NK-92 (cell line): ENCODE results near the gene RAB40C.

Experiments used
- DNase-seq: peaks from one replicate; lab custom pipeline; 2025; ENCODE audit not compliant: unreplicated experiment; lab: John Stamatoyannopoulos, UW

Gene RAB40C

GRCh38 chr16:589658-590187 lies at the start of gene RAB40C:
Gene RAB40C (plus strand): TSS chr16:590066. CDS start chr16:590292, 226 bp downstream.
- DNase-seq: peak; percentile 96

GRCh38 chr16:540645-541340 lies 49.1 kb upstream of the RAB40C start:
- DNase-seq: no peak

- DNase-seq: no peak
These were observed 46.3 kb upstream of the RAB40C start for GRCh38 chr16:543301-544164.

- DNase-seq: no peak
These were observed 45.3 kb upstream of the RAB40C start for GRCh38 chr16:544517-544916.

GRCh38 chr16:546909-547770 lies 42.7 kb upstream of the RAB40C start:
- no peak for DNase-seq

GRCh38 chr16:548586-548985 lies 41.3 kb upstream of the RAB40C start:
- DNase-seq: no peak

- no peak for DNase-seq
These were observed 40.2 kb upstream of the RAB40C start for GRCh38 chr16:549544-550263.

- DNase-seq: no peak
These were observed 38.7 kb upstream of the RAB40C start for GRCh38 chr16:551210-551609.

GRCh38 chr16:552171-552570 lies 37.7 kb upstream of the RAB40C start:
- DNase-seq: no peak

GRCh38 chr16:553601-554296 lies 36.1 kb upstream of the RAB40C start:
- no peak for DNase-seq

GRCh38 chr16:554297-554621 lies 35.6 kb upstream of the RAB40C start:
- DNase-seq: no peak

- no peak for DNase-seq
These were observed 35.1 kb upstream of the RAB40C start for GRCh38 chr16:554640-555365.

- no peak for DNase-seq
These were observed 34.1 kb upstream of the RAB40C start for GRCh38 chr16:555528-556473.

- no peak for DNase-seq
These were observed 33.2 kb upstream of the RAB40C start for GRCh38 chr16:556474-557173.

- no peak for DNase-seq
These were observed 32.2 kb upstream of the RAB40C start for GRCh38 chr16:557463-558297.

- no peak for DNase-seq
These were observed 31.4 kb upstream of the RAB40C start for GRCh38 chr16:558298-559020.
